ENCODE measurements around the gene OVOL1.

- no peak for TF ChIP-seq POLR2A (IDR thresholded peaks at IDR 0.05)
- TF ChIP-seq CTCF (IDR thresholded peaks at IDR 0.05 in 8 of 11, conservative IDR thresholded peaks at IDR 0.05 in 3 of 11), result no peak
- TF ChIP-seq POLR2AphosphoS5 (IDR thresholded peaks at IDR 0.05), result no peak
Measured at GRCh38 chr11:65788821-65789220, 2.0 kb downstream of the OVOL1 start.
